Esophagus muscularis mucosa (tissue), 4 donors: ENCODE measurements around the gene EIF2S2.

ENCODE experiments used
- EP300 ChIP-seq: sonication (generic); formaldehyde crosslinking; IDR thresholded peaks from one replicate; pipeline ENCODE4 v1.6.1; 2017; ENCODE audit warnings: antibody characterized with exemption
- POLR2A ChIP-seq: fragments of 450-650 bp; IDR thresholded peaks from one replicate; pipeline ENCODE4 v1.6.1; 2017; ENCODE audit warnings: antibody characterized with exemption, moderate library complexity, mild to moderate bottlenecking, low read depth
- POLR2AphosphoS5 ChIP-seq, 2 donors: sonication (generic); formaldehyde crosslinking; IDR thresholded peaks; one replicate each; pipeline ENCODE4 v1.6.1; 2017; ENCODE audit warnings: antibody characterized with exemption in 2 of 2
- TF ChIP-seq, protein P1 (sequence below), 3 experiments: fragments of 200-600 bp in 2 of 3; fragments of 450-650 bp in 1 of 3; sonication (generic) in 2 of 3; IDR thresholded peaks; one replicate each; pipeline ENCODE4 v1.5.1; 2017 to 2019; ENCODE audit warnings: antibody characterized with exemption in 3 of 3, mild to moderate bottlenecking in 2 of 3, moderate library complexity in 1 of 3

- TF ChIP-seq, protein P1, sequence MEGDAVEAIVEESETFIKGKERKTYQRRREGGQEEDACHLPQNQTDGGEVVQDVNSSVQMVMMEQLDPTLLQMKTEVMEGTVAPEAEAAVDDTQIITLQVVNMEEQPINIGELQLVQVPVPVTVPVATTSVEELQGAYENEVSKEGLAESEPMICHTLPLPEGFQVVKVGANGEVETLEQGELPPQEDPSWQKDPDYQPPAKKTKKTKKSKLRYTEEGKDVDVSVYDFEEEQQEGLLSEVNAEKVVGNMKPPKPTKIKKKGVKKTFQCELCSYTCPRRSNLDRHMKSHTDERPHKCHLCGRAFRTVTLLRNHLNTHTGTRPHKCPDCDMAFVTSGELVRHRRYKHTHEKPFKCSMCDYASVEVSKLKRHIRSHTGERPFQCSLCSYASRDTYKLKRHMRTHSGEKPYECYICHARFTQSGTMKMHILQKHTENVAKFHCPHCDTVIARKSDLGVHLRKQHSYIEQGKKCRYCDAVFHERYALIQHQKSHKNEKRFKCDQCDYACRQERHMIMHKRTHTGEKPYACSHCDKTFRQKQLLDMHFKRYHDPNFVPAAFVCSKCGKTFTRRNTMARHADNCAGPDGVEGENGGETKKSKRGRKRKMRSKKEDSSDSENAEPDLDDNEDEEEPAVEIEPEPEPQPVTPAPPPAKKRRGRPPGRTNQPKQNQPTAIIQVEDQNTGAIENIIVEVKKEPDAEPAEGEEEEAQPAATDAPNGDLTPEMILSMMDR (IDR thresholded peaks at IDR 0.05), result no peak
- TF ChIP-seq POLR2A, result no peak
- TF ChIP-seq EP300, result no peak
- TF ChIP-seq POLR2AphosphoS5 (IDR thresholded peaks at IDR 0.05), result no peak
Measured at GRCh38 chr20:34093895-34094294, 18.1 kb downstream of the EIF2S2 start.
